ENCODE results near the gene SLC2A5.

SLC2A5 gene

GRCh38 chr1:9087411-9088125 lies 18.1 kb upstream of the SLC2A5 start:
- DNase-seq, result no peak

DNA sequence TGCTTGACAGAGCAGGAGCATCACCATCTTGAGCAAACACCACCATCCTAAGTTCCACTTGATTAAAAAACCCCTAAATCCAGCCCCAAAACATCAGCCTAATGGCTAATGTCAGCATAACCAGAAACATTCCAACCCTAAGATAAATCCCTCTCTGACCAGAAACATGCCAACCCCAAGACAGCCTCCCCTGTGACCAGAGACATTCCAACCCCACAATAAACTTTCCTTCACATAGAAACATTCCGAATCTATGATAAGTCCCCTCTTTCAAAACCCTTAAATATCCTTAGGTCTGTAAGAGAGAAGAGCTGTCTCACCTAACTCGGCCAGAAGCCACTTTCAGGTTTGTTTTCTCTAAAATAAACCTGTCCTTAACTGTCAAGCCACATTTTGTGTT lies 17.4 kb upstream of the SLC2A5 start:
- no peak for DNase-seq

DNA sequence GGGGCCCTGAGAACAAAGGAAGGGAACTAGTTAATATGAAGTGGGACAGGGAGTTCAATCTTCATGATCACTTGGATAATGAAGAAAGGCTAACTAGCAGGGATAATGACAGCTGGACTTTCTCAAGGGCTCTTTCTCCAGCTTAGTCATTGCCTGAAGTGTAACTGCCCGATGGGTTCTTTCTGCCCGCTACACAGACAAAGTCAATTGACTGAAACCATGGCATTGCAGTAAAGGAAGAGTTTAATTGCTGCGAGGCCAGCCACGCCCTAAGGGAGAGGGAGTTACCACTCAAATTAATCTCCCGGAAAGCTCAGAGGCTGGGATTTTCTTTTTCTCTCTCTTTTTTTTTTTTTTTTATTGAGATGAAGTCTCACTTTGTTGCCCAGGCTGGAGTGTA lies 16.6 kb upstream of the SLC2A5 start:
- no peak for DNase-seq

DNA sequence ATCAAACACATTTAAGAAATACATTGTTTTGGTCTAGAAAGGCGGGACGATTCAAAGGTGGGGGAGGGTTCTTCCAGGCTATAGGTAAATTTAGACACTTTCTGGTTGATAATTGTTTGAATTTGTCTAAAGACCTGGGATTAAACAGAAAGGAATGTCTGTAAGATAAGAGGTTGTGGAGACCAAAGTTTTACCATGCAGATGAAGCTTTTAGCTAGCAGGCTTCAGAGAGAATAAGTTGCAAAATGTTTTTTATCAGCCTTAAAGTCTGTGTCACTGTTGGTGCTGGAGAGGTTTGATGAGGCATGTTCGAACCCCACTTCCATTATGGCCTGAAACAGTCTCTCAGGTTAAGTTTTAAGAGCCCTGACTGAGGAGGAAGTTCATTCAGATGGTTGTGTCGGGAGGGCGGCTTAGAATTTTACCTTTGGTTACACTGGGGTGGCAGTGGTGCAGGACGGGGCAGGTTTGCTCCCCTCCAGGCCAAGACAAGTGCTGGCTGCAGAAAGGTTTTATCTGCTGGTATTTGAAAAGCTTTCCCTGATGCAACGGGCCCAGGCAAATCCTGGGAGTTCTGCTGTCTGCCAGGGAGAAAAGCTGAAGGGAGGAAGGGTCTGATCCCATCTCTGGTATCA lies 16.0 kb upstream of the SLC2A5 start:
- DNase-seq, result no peak

GRCh38 chr1:9084906-9085305 lies 15.5 kb upstream of the SLC2A5 start:
- DNase-seq, result no peak

DNA sequence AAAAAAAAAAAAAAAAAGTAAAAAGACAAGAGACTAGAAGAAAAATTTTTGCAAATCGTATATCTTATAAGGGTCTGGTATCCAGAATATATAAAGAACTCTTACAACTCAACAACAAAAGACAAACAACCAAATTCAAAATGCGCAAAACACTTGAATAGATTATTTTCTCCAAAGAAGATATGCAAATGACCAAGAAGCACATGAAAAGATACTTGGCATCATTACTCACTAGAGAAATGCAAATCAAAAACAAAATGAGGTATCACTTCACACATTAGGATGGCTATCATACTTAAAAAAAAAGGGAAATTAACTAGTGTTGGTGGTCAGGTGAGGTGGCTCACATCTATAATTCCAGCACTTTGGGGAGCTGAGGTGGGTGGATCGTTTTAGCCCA lies 12.0 kb upstream of the SLC2A5 start:
- DNase-seq, result no peak

DNA sequence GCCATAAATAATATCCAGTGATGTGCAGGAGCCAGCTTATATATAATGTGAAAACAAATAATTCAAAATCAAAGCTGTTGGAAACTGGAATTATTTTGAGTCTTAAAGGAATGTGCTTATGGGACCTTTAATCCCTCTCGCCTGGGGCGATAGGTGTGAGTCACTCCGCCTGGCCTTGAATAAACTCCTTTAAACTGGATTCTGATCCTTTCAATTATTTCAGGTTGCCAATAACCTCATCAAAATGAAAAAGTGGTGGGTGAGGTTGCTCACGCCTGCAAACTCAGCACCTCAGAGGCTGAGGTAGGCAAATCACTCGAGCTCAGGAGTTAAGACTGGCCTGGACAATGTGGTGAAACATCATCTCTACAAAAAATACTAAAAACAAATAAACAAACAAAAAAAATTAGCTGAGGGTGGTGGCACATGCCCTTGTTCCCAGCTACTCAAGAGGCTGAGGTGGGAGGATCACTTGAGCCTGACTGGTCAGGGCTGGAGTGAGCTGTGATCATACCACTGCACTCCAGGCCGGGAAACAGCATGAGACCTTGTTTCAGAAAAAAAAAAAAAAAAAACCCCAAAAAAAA lies 11.4 kb upstream of the SLC2A5 start:
- no peak for DNase-seq

- no peak for DNase-seq
These were observed 10.7 kb upstream of the SLC2A5 start for GRCh38 chr1:9079988-9080704.

GRCh38 chr1:9078752-9079500 lies 9.5 kb upstream of the SLC2A5 start:
- no peak for DNase-seq

- peak; percentile 36 for DNase-seq
These were observed 8.7 kb upstream of the SLC2A5 start for GRCh38 chr1:9078015-9078751.

- DNase-seq, result no peak
These were observed 5.6 kb upstream of the SLC2A5 start for GRCh38 chr1:9075022-9075421.

DNA sequence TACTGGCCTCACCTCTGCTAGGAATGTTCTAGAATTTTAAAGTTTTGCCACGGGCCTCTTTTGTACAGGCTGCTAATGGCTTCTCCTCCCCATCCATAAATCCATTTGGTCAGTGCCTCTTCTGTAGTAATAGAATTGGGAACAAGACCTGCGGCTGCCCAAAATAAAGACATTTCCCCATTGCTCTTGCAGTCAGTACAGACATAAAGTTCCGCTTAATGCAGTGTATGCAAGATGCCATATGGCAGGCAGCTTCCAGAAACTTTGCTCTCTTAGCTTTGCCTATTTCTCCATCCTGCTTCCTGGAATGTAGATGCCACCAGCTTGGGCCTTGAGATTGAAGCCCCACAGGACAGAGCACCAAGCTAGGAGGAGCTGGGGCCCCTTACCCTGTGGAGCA lies 3.7 kb upstream of the SLC2A5 start:
- DNase-seq, result no peak

DNA sequence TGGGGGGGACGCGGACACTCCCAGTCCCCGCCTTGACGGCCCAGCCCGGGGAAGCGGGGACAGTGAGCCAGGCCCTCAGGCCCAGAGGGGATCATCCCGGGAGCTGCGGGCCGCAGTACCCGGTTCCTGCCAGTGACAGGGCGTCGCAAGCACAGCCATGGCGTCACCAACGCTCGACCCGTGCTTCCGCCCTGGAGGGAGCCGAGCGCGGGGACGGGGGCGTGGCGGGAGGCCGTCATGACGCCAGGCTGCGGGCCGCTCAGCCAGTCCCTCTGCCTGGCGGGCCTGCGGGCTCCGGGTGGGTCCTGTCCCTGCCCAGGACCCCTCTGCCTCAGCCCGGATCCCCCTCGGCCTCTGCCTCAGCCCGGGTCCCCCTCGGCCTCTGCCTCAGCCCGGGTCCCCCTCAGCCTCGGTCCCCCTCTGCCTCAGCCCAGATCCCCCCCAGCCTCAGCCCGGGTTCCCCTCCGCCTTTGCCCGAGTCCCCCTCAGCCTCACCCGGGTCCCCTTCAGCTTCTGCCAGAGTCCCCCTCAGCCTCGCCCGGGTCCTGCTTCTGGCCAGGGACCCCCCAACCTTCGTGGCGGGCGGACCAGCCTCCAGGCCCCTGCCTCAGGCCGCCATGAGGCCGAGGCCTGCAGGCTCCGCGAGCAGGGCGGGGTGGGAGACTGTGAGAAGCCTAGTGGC lies 2.3 kb upstream of the SLC2A5 start:
- no peak for DNase-seq

DNA sequence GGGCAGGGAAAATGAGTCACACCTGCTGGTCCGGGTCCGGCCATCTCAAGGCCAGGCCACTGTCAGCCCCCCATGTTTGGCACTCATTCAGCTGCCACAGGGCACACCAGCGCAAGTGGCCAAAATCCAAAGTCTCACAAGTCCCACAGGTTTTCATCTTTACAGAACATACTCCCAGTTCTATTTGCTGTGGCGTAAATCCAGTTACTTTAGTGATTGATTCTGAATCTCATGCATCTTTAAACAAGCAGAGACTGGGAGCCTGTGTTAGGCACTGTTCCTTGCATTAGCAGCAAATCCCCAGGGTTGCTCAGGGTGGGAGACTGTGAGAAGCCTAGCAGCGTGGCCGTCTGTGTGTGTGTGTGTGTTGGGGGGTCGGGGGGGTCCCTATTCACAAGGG lies 1.1 kb upstream of the SLC2A5 start:
- DNase-seq, result no peak

- no peak for DNase-seq
These were observed 482 bp downstream of the SLC2A5 start for GRCh38 chr1:9068981-9069325.

DNA sequence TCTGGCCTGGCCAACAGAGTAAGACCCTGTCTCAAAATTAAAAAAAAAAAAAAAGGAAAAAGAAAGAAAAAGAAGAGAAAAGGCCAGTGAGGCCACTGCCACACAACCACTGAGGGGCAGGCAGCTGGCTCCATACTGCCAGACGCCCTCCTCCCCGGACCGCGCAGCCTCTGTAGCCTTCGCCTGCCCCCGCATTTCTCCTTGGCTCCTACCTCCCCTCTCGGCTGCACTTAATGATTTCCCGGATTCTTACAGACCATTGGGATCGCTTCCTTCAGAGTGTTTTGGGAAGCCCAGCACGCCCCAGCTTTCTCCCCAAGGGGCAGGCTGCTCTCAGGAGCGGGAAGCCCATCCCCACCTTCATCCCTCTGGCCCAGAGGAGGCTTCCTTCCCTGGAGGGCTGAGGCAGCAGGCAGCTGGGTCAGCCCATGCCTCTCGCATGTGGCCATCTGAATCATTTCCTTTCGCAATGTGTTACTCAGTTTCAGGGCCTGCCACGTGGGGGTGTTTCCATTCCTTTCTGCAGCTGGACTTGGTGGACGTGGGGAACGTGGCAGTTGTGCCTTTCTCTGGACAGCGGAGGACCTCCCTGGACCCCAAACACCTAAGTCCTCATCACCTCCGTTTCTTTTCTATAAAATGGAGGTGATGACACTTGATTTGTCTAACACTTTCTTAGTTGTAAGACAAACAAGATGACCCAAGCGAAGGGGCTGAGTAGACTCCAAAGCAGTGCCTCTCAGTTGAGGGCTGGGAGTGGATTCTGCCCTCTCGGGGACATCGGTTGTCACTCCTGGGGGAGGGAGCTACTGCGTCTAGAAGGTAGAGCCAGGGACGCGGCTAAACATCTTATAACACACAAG lies 2.3 kb downstream of the SLC2A5 start:
- no peak for DNase-seq

DNA sequence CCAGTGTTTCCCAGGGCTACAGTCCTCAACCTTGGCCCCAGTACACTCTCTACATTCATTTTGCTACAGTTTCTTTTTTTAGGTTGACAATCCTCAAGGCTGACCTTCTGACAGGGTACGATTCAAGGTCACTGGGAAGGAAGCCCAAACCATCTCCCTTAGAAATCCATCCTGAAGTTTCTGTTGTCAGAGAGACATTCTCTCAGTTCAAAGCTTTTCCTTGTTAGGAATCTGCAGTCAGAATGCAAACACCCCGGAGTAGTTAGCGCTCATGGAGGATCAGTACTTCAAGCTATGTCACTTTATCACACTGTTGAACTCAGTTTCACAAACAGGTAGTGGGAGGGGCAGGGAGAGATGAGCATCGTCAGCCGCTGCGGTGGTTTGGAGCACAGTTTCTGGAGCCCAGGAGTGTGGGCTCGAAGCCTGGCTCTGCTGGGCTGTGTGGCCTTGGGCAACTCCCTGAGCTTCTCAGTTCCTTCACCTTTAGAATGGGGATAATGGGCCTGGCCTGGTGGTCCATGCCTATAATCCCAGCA lies 4.2 kb downstream of the SLC2A5 start:
- no peak for DNase-seq

GRCh38 chr1:9062846-9063245 lies 6.6 kb downstream of the SLC2A5 start:
- DNase-seq, result no peak

- DNase-seq, result no peak
These were observed 7.4 kb downstream of the SLC2A5 start for GRCh38 chr1:9062021-9062471.

- DNase-seq, result no peak
These were observed 8.0 kb downstream of the SLC2A5 start for GRCh38 chr1:9061252-9061960.

Measured in activated CD4-positive, alpha-beta T cell treated with anti-CD3 and anti-CD28 coated beads, Interleukin-2, Interleukin-6, amounts not matched to agents 100 ng/mL and 50 ng/mL, durations not matched to agents 16 hours and 8 hours (primary cell).